NCI-H2171 treated with DMSO at 0.1 percent for 48 hours (cell line): ENCODE results near the gene NDUFA8.

Experiments
- DNase-seq: peaks from one replicate; lab custom pipeline; 2025; lab: John Stamatoyannopoulos, UW

Gene NDUFA8

DNA sequence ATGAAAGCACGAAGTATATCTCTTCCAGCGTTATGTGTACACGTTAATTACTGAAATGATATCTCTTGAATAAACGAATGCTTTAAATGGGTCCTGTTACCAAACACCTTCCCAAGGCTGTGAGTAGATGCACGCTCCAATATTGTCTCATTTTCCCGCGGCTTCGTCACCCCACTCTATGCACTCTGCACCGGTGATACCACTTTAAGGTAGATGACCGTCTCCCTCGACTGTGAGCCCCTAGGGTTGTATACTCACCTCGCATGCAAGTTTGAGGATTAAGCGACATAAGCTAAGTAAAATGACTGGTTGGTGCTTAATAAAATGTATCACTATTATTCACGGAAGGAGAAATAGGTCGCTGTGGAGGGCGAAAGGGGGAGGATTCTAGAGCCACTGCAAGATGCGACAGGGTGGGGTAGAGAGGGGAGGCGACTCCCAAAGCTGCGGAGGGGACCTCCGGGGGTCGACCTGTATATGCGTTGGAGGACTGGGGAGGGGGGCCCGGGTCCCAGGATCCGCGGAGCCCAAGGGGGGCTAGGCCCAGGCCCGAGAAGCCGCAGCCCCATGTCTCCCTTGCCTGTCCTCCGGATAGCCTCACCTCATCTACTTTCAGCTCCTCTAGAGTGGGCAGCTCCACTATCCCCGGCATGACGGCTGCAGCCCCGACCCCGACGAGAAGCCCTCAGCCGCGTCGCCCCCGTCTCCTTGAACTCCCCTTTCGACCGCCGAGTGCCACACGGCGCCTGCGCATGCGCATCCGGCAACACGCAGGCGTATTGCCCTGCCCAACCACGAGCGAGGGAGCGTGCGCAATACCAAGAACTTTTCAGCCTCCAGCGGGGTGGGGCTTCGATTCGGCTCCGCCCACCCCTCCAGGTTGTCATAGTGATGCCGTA is at the start of gene NDUFA8, which contains the start of gene MORN5:
TSS of gene NDUFA8 (minus strand) at position 754 of the 899 bp plus-strand sequence. CDS start at position 652, 102 bp downstream.
TSS of gene MORN5 (plus strand) at position 883 of the 899 bp plus-strand sequence. CDS start 65 bp downstream, outside the sequence.
- peak; percentile 96 for DNase-seq

DNA sequence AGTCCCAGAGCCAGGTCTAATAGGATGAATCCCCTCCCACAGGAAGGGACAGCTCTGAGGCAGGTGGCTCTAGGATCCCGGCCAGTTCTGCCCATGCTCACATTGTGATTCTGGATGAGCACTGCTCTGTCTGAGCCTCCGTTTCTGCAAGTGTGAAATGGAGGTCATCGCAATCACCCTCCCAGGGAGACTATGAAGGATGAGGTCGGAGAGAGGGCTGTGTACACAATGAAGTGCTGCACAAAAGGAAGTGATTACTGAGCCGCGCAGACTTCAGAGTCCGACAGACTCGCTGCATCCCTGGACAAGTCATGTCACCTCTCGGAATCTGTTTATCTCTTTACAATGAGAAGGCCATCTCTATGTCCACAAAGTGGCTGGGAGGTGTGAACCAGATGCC is 47.5 kb upstream of the NDUFA8 start:
- no peak for DNase-seq

DNA sequence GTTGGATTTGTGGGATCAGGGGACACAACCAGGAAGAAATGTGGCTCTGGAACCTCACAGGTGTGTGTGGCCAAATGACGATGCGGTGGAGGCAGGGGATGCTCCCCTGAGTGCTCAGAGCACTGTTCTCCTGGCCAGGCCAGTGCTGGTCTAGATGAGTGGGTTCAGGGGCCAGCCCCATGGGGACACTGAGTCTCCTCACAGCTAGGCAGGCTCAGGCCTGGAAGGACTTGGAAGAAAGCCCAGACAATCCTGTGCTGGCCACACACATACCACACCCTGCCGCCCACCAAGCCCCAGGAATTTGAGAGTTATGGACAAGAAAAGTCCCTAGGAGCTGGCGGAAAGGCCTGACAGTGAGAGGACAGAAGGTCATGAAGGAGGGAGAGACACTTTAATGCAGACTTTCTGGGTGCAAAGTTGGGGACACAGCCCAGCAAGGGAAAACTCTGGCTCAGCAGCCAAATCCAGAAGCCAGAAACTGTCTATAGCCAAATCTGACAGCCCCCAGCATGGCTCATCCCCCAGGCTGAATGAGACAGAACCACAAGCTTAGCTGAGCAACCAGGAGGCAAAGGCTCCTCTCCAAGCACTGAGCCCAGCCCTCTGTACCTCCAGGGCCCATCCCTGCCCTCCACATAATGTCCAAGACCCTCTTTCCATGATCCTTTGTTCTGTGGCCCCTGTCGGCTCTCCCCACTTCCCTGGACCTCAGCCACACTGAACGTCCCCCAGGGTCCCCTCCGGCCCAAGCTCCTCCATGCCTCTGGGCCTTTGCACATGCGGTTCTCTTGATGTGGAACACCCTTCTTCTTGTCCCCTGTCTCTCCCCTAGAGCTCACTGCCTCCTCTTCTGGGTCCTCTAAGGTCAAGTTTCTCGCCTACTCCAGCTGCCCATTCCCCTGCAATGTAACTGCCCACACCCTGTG is 46.8 kb upstream of the NDUFA8 start:
- DNase-seq, result no peak

DNA sequence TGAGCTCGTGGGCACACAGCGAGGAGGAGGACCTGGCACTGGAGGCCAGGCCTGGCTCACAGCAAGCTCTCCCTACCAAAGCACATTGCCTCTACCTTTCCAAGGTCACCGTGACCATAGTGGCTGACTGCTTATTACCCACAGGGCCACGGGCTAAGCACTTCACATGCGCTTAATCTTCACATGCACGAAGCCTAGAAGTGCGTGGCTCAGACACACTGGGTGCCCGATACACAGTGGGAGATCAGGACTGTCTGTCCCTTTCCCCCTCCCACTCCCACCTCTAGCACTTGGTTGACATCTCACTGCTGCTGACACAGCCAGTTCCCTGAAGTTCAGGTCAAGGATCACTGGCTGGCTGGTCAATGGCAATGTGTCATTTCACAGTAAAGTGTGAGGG is 45.6 kb upstream of the NDUFA8 start:
- DNase-seq, result no peak

DNA sequence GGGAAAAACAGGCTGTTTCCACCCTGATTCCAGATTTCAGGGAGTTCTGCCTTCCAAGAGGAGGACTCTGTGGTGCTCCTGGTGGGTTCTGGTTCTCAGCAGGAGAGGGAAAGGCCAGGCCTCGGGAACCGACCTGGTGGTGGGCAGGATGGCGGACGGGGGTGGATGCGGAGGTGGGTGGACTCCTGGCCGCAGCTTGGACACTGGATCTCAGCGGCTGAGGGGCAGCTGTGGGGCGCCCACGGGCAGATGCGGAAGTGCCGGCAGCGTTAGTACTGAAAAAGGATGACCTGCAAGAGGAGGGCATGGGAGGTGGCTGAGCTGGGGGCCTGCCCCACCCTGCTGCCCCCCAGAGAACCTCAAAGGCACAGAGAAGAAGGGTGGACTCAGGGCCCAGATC is 44.9 kb upstream of the NDUFA8 start:
- no peak for DNase-seq

DNA sequence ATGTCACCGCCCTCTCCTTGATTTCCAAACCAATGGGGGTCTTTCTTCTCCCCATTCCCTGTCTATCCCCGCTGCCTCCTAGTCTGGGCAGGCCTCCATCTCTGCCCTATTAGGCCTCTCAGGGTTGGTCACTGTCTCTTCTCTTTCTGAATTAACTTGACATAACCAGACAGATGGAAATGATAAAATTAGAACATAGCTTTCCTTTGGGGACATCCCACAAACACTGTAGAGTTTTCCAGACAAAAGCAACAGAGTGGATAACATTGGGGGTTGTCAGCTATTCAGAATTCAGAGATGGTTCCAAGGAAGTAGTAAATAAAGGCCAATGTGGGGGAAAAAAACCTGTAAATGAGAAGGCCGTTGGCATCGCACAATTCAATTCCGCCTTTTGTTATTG is 44.5 kb upstream of the NDUFA8 start:
- DNase-seq, result no peak

DNA sequence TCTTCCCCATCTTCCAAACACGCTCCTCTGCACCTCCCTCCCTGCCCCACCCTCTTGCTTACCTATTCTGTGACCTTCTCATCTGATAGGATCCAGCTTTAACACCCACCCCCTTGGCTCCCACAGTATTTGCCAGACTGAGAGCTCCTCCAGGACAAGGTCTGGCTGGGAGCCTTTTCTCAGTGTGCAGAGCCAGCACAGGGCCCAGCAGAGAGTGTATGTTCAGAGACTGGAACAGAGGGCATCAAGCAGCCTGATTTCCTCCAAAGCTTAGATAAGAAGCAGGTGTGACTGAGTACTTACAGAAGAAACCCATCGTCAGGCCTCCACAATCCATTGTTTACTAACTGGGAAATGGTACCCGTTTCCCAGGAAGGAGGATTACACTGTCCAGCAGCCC is 42.5 kb upstream of the NDUFA8 start:
- DNase-seq, result no peak

DNA sequence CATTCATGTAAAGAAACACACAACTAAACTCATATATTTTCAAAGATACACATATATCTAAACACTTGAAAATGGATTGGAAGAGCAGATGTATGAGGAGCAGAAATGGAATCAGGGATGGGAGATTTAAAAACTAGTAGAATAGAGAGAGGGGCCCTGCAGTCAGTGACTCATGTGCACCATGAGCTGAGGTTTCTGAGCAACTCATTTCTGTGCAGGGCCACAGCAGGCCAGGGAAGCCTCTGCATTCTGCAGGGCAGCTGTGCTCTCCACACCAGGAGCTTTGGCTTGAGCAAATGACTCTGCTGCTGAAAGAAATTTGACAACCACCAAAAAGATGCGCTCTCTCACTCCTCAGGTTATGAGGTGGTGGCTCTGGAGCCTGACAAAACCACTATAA is 42.1 kb upstream of the NDUFA8 start:
- DNase-seq, result no peak

DNA sequence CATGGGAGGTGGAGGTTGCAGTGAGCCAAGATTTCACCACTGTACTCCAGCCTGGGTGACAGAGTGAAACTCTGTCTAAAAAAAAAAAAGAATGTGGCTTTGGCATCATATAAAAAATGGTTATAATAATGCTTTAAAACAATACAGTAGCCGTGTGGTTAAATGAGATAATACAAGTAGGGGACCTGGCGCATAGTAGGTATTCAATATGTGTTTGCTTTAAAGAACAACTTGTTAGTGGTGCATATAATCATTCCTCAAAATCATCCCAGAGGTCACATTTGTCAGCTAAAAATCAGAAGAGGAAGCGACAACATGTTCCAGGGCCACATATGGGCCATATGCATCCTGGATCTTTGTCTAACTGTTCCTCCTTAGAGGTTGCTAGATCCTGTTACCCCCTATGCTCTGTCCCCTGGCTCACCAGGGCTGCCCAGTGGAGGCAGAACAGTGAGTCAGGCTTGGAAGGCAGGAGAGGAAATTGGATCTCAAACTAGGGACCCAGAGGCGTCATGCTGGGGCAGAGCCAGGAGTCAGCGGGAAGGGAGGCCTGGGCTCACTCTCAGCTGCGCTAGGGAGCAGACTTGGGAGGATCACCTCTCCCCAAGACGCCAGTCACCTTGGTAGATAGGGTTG is 41.5 kb upstream of the NDUFA8 start:
- no peak for DNase-seq

DNA sequence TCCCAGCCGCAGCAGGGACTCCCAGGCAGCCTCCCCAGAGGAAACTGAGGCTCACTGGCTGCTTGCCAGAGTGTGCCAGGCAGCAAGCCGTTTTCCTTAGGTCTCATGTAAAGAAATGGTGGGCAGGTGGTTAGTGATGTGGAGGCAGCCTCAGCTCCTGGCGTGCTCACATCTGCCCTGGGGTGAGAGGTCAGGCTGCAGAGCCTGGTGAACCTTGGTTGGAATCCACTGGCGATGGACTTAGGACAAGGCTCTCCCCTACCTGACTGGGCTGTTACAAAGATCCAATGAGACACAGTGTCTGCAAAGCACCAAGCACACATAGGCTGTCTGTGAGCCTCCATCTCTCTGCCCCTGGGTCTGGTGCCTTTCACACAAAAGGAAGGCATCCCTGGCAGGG is 38.3 kb upstream of the NDUFA8 start:
- no peak for DNase-seq

DNA sequence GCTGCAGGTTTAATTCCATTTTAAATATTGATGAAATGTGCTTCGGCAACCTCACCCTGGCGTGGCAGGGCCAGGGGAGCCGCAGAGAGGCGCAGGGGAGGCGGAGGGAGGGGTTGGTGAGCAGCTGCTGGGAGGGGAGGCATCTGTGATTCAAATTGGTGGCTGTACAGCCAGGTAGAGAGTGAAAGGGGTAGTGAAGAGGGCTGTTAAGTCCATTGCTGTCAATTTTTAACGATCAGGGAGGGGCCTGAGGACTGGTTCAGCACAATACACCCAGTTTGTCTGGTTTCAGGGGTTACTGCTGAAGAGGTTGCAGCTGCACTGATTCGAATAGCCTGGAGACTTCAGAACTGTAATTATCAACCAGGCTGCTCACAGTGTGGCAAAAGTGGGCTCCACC is 37.8 kb upstream of the NDUFA8 start:
- peak; percentile 48 for DNase-seq

DNA sequence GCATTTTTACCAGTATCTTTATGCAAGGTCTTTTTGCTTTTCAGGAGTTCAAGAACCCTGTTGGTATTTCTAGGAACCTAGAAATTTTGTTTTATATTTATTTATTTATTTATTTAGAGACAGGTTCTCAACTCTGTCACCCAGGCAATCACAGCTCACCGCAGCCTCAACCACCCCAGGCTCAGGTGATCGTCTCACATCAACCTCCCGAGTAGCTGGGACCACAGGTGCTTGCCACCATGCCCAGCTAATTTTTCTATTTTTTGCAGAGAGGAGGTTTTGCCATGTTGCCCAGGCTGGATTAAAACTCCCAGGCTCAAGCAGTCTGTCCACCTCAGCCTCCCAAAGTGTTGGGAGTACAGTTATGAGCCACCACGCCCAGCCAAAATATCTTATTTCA is 36.3 kb upstream of the NDUFA8 start:
- DNase-seq, result no peak

DNA sequence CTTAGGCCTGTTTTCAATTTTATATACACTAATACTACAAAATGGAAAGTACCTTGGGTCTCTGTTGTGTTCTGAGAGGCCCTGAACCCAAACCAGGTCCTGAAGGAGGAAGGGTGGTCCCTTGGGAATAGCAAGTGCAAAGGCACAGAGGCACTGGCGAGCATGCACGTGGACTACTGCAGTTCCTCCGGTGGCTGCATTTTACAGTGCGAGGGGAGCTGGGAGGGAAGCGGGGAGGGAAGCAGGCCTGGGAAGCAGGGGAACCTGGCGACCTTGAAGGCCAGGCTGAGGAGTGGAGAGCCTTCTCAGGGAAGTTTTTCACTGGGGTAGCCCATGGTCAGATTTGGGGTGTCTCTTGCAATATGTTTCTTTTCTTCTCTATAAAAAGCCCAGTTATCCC is 34.1 kb upstream of the NDUFA8 start:
- DNase-seq, result no peak

DNA sequence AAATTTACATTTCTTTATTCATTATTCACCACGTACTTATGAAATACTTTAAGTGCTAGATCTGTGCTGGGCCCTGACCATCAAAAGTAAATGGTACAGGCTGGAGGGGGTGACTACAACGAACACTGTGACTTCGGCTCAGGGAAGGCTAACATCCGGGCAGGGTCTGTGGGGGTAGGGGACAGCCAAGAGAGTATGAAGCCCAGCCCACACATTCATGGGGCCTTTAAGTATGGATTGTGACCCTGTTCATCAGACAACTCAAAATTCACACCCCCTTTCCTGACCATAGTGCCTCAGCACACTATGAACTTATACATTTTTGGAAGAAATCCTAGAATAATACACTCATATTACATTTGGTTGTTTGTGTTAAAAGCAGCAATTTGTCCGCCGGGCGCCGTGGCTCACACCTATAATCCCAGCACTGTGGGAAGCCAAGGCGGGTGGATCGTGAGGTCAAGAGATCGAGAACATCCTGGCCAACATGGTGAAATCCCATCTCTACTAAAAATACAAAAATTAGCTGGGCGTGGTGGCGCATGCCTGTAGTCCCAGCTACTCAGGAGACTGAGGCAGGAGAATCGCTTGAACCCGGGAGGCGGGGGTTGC is 33.4 kb upstream of the NDUFA8 start:
- no peak for DNase-seq

DNA sequence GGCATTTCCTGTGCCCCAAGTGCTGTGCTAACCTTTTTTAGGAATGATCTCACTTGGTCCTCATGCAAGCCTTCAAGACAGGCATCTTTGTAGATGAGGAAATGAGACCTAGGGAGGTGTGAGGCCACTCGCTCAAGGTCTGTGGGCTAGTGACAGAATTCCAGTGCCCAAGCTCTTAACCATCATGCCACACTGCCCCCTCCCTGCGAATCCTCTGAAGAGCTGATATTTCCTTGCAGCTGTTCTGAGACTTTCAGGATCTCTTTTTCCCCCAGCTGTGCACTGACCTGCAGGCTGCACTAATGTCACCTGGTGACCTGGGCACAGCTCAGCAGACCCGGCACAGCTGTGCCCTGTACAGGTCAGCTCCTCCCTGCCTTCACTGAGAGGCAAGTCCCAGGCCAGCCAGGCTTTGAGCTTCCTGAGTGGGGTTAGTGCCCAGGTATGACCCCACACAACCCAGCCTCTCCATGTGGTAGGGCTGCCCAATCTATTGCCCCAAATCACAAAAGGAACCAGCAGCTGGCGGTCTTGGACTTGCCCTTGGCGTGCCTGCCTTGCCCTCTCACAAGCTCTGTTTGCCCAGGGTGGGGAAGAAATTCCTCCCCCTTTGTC is 32.8 kb upstream of the NDUFA8 start:
- no peak for DNase-seq

DNA sequence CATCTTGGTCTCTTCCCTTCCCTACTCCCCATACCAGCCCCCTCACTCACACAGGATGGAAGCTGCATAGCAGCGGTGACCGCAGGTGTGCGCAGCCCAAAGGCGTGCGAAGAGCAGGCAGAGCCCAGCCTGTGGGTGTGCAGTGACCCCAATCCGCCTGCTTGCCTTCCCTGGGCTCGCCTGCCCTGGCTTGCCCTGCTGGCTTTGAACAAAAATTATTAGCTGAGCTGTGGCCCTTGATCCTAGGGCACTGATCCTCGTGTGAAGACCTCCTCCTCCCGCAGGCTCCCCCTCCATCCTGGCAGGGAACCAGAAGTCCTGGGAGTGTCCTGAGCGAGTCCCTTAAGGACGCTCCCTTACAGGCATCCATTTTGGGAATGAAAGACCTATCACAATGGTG is 32.0 kb upstream of the NDUFA8 start:
- DNase-seq, result no peak

DNA sequence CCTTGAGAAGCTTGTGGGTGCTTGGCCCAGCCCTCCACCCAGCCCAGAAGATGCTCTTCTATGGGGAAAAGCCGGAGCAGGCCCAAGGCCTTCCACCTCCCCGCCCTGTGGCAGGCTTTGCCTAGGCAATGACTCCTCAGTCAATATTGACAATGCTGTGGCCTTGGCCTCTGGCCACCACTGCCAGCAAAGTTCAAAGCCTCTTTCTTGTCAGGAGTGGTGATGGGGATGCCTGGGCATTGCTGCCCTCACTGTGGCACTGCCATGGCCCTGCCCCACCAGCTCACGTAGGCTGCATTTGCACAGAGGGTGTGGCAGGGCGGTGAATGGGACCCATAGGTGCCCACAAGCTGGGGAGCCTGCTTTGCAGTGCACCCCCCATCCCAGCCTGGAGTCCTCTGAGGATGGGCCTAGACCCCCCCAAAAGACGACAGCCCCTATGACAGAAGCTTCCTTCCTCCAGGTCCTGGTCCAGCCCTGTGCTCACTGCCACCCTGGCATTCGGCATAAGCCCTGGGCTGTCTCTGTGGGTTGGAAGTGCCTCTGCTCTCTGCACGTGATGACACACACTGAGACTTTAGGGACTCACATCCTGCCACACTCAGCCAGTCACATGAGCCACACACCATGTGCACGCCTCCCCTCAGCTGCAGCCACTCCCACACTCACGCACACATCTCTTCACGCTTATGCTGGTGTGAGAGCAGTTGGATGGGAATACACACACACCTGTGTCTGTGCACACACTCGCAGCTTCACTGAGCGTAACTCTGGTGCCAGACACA is 31.2 kb upstream of the NDUFA8 start:
- DNase-seq, result no peak

DNA sequence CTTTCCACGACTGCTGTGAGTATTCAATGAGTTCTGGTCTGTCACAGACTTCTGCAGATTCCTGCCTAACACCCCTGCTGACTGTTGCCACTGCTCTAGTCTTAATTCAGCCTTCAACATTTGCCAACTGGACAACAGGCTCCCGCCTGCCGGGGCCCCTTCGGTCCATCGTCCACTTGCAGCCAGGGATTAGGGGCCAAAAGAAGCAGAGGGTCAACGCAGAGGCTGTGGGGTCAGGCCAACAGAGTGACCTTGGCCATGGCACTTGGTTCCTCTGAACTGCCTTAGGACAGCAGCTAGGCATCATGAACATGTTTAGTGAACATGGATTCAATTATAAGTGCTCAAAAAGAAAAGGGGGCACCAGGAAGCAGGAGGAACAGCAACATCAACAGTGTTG is 28.8 kb upstream of the NDUFA8 start:
- no peak for DNase-seq

DNA sequence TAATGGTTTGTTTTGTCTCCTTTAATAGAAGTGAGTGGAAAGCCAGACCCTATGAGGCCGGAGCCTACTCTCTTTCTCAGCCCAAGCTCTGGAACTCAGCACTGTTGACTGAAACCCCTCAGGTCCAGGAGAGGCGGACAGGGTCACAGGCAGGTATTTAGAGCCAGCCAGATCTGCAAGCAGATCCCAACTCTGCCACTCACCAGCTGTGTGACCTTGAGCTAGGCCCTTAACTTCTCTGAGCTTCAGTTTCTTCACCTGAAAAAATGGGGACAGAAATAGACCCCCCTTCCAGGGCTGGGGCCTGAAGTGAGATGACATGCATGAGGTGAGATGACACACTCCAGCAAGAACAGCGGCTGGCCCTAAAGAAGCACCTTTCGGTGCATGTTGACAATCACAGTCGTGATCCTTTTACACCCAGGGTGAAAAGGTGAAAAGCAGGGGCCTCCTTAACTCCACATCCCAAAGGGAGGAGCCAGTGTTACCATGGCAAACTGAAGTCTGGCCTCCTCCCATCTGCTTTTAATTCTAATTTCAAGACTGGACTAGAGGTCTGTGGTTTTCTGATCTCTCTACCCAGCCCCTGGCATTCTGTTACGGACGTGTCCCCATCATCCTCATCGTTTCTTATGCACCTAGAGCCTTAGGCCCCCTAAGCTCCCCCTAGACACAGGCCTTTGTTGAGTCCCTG is 27.3 kb upstream of the NDUFA8 start:
- no peak for DNase-seq

DNA sequence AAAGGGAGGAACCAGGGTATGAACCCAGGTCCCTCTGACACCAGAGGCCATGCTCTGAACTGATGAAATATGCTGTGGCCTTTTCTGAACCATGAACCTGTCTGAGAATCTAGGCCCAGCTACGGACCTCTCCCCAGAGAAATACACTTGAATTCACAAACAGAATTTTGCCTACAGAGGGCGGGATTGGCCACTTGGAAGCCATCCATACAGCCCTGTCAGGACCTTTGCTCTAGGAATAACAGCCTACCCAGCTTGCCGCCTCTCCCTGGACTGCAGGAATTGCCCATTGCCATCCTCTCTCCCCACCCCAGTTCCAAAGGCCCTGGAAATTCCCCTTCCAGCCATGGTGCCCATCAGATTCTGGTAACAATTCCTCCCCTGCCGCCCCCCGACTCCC is 26.7 kb upstream of the NDUFA8 start:
- DNase-seq, result no peak
